Endothelial cell of umbilical vein (primary cell): ENCODE results near the gene SCARF1. TPM values are rescaled to one million over a fixed set of nuclear protein-coding genes. Genes with fewer than 3 reads are reported as not detected.

Experiments used
- BruUV-seq: library from RNA; stranded (reverse); fragments of 400-500 nt; replicated peaks from 2 replicates; lab custom pipeline; 2021; lab: Mats Ljungman, UMichigan
- CTCF ChIA-PET: fragments of 300-600, 350-600 bp; sonication (Branson Sonifier 250); formaldehyde crosslinking; loops from one replicate; lab custom pipeline; 2021; ENCODE audit warnings: antibody characterized with exemption, inconsistent platforms; lab: Charles Lee
- POLR2A ChIA-PET: fragments of 300-600, 350-600 bp; sonication (Branson Sonifier 250); formaldehyde crosslinking; loops from one replicate; lab custom pipeline; 2021; ENCODE audit warnings: antibody characterized with exemption, inconsistent platforms; lab: Charles Lee
- DNase-seq: peaks from one replicate; pipeline ENCODE4 v3.0.0-alpha.2; 2011; ENCODE audit warnings: low read depth, low spot score
- FAIRE-seq: peaks from 2 replicates; lab custom pipeline; 2011; peaks lifted over from hg19 to GRCh38; lab: Jason Lieb, UNC
- H2AFZ ChIP-seq: 2 replicates; pipeline ENCODE4 v1.6.0; 2012; ENCODE audit warnings: low read depth, low read length, control low read depth, inconsistent platforms
- H3K27ac ChIP-seq: 2 replicates; pipeline ENCODE4 v1.5.1; 2011; ENCODE audit warnings: low read depth, mild to moderate bottlenecking, control low read depth, low read length, moderate library complexity; ENCODE audit not compliant: insufficient read depth
- H3K27me3 ChIP-seq, 2 experiments: 2 replicates each; pipeline versions ENCODE4 v1.6.0 to v1.6.1; 2011; ENCODE audit warnings: low read length in 2 of 2, mixed read lengths in 1 of 2; ENCODE audit not compliant: control insufficient read depth in 2 of 2, insufficient read depth in 2 of 2
- H3K36me3 ChIP-seq, 2 experiments: 2 replicates in 1 of 2; 3 replicates in 1 of 2; pipeline ENCODE4 v1.5.1; 2011; ENCODE audit warnings: low read length in 2 of 2, mild to moderate bottlenecking in 1 of 2, moderate library complexity in 1 of 2; ENCODE audit not compliant: control insufficient read depth in 2 of 2, insufficient read depth in 2 of 2; ENCODE audit errors: extremely low read depth in 1 of 2
- H3K4me1 ChIP-seq: 3 replicates; pipeline ENCODE4 v1.5.1; 2011; ENCODE audit warnings: mild to moderate bottlenecking, low read length; ENCODE audit not compliant: control insufficient read depth, insufficient read depth; ENCODE audit errors: extremely low read depth
- H3K4me2 ChIP-seq: 2 replicates; pipeline ENCODE4 v1.6.1; 2011; ENCODE audit warnings: low read length, control low read depth, mixed read lengths; ENCODE audit not compliant: insufficient read depth
- H3K4me3 ChIP-seq, 3 experiments: fragments of 200-600 bp in 1 of 3; sonication (generic), shearing (Covaris generic) in 1 of 3; replicated peaks in 1 of 3; 2 replicates each; pipeline ENCODE4 v1.5.1; 2011 to 2016; ENCODE audit warnings: control low read depth in 3 of 3, low read length in 3 of 3, mild to moderate bottlenecking in 2 of 3, inconsistent platforms in 1 of 3, low read depth in 1 of 3, moderate library complexity in 1 of 3; ENCODE audit not compliant: insufficient read depth in 1 of 3
- H3K79me2 ChIP-seq: 2 replicates; pipeline ENCODE4 v1.6.0; 2012; ENCODE audit warnings: low read length, inconsistent platforms; ENCODE audit not compliant: control insufficient read depth, insufficient read depth
- H3K9ac ChIP-seq: replicated peaks from 2 replicates; pipeline ENCODE3; 2011; ENCODE audit warnings: low read length, control low read depth; ENCODE audit not compliant: insufficient read depth; ENCODE audit errors: extremely low read depth
- H3K9me1 ChIP-seq: replicated peaks from 3 replicates; pipeline ENCODE4 v1.6.0; 2011; ENCODE audit warnings: mild to moderate bottlenecking, low read length; ENCODE audit not compliant: control insufficient read depth, insufficient read depth; ENCODE audit errors: extremely low read depth
- H3K9me3 ChIP-seq: replicated peaks from 2 replicates; pipeline ENCODE4 v1.5.1; 2012; ENCODE audit warnings: low read length, inconsistent platforms; ENCODE audit not compliant: control insufficient read depth, insufficient read depth
- H4K20me1 ChIP-seq: replicated peaks from 2 replicates; pipeline ENCODE3; 2011; ENCODE audit warnings: mild to moderate bottlenecking, low read length; ENCODE audit not compliant: control insufficient read depth, insufficient read depth; ENCODE audit errors: extremely low read depth
- EZH2 ChIP-seq: IDR thresholded peaks from 2 replicates; pipeline ENCODE4 v1.6.1; 2012; ENCODE audit warnings: borderline replicate concordance, low read depth, mild to moderate bottlenecking, moderate library complexity, low read length, inconsistent platforms; ENCODE audit not compliant: severe bottlenecking
- FOS ChIP-seq: IDR thresholded peaks from 2 replicates; pipeline ENCODE4 v1.6.1; 2011; ENCODE audit warnings: mild to moderate bottlenecking, low read length, moderate library complexity, borderline replicate concordance; ENCODE audit not compliant: insufficient read depth
- GATA2 ChIP-seq: IDR thresholded peaks from 2 replicates; pipeline ENCODE4 v1.7.0; 2011; ENCODE audit warnings: low read depth, mild to moderate bottlenecking, moderate library complexity, mixed read lengths, low read length; ENCODE audit not compliant: insufficient read length, insufficient read depth
- JUN ChIP-seq: IDR thresholded peaks from 2 replicates; pipeline ENCODE4 v1.6.1; 2011; ENCODE audit warnings: borderline replicate concordance, low read depth; ENCODE audit not compliant: insufficient read length, insufficient read depth
- MAX ChIP-seq: IDR thresholded peaks from 2 replicates; pipeline ENCODE4 v1.6.1; 2011; ENCODE audit not compliant: insufficient read depth, insufficient read length
- MYC ChIP-seq: IDR thresholded peaks from one replicate; pipeline ENCODE4 v1.6.1; 2011; ENCODE audit warnings: mild to moderate bottlenecking, low read depth, low read length
- POLR2A ChIP-seq: IDR thresholded peaks from 2 replicates; pipeline ENCODE4 v1.6.1; 2012; ENCODE audit warnings: low read depth, mild to moderate bottlenecking, control low read depth, low read length
- POLR2AphosphoS5 ChIP-seq: IDR thresholded peaks from 2 replicates; pipeline ENCODE4 v1.6.1; 2012; ENCODE audit warnings: low read depth, mild to moderate bottlenecking, control low read depth, low read length, moderate library complexity; ENCODE audit not compliant: insufficient read depth
- dilution Hi-C: fragments of 300-500 bp; cut with MboI; formaldehyde crosslinking; loops from one replicate; pipeline ENCODE4 v1.15.0; 2019; ENCODE audit warnings: low sequenced_read_pairs; ENCODE audit not compliant: extremely low pct_ligation_motif_present
- intact Hi-C: fragments of 100-400 bp; cut with micrococcal nuclease; formaldehyde crosslinking; loops from one replicate; pipeline ENCODE4 v1.10.0; 2022
- polyA plus RNA-seq, 4 experiments: library from polyadenylated mRNA; depleted of rRNA in 3 of 4; stranded (reverse) in 3 of 4; unstranded in 1 of 4; fragments of >200 nt; gene quantifications; 2 replicates each; pipeline versions ENCODE4 v1.2.1 to v1.2.3, GENCODE V29; 2011 to 2012; ENCODE audit warnings: missing spikeins in 1 of 4
- total RNA-seq: library from RNA; stranded (reverse); gene quantifications from 2 replicates; pipeline ENCODE4 v1.2.3, GENCODE V29; 2021
- TF ChIP-seq, protein P1 (sequence below), 2 donors: IDR thresholded peaks; 1 replicate in 1 of 2; 2 replicates in 1 of 2; pipeline ENCODE4 v1.5.1; 2011; ENCODE audit warnings: low read length in 2 of 2, mild to moderate bottlenecking in 2 of 2, moderate library complexity in 2 of 2, control low read depth in 1 of 2, inconsistent platforms in 1 of 2, low read depth in 1 of 2; ENCODE audit not compliant: insufficient read depth in 1 of 2; ENCODE audit errors: extremely low read depth in 1 of 2

The SCARF1 gene
- total and polyA plus RNA-seq, 2 donors (not counting 3 experiments of a cell fraction or from before 2014, with no cell fraction given): 52.8 to 93.7 TPM

DNA sequence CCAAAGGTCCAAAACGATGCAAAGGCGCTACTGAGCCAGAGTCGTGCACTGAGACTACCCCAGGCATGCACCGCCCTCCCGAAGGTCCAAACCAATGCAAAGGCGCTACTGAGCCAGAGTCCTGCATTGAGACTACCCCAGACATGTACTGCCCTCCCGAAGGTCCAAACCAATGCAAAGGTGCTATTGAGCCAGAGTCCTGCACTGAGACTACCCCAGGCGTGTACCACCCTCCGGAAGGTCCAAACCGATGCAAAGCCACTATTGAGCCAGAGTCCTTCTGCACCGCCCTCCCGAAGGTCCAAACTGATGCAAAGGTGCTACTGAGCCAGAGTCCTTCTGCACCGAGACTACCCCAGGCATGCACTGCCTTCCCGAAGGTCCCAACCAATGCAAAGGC, 44.0 kb downstream of the SCARF1 start:
- CTCF ChIA-PET: no interaction called here
- Histone ChIP-seq H3K9ac (no peak overlapping the region), H3K4me1 (no peaks in the 10 kb centered on the region), H2AFZ (no peak overlapping the region), H3K9me3 (no peaks in the 10 kb centered on the region), H3K9me1 (no peaks in the 10 kb centered on the region), H3K79me2 (no peaks in the 10 kb centered on the region), H4K20me1 (no peaks in the 10 kb centered on the region), H3K36me3 (no peaks in the 10 kb centered on the region), H3K27me3 (no peaks in the 10 kb centered on the region), H3K4me2 (no peak overlapping the region), H3K27ac (no peak overlapping the region), H3K4me3 (no peak overlapping the region)
- dilution Hi-C loops (no loop called here), intact Hi-C loops (no loop called here)
- BruUV-seq: no TSS peak
- FAIRE-seq (no peak), DNase-seq (no peak)
- TF ChIP-seq POLR2AphosphoS5: no peak
- no peak for TF ChIP-seq GATA2
- no peak for TF ChIP-seq JUN
- TF ChIP-seq EZH2: no peak
- TF ChIP-seq MAX: no peak
- TF ChIP-seq FOS: no peak
- TF ChIP-seq, protein P1, sequence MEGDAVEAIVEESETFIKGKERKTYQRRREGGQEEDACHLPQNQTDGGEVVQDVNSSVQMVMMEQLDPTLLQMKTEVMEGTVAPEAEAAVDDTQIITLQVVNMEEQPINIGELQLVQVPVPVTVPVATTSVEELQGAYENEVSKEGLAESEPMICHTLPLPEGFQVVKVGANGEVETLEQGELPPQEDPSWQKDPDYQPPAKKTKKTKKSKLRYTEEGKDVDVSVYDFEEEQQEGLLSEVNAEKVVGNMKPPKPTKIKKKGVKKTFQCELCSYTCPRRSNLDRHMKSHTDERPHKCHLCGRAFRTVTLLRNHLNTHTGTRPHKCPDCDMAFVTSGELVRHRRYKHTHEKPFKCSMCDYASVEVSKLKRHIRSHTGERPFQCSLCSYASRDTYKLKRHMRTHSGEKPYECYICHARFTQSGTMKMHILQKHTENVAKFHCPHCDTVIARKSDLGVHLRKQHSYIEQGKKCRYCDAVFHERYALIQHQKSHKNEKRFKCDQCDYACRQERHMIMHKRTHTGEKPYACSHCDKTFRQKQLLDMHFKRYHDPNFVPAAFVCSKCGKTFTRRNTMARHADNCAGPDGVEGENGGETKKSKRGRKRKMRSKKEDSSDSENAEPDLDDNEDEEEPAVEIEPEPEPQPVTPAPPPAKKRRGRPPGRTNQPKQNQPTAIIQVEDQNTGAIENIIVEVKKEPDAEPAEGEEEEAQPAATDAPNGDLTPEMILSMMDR (IDR thresholded peaks at IDR 0.05; ENCODE audit: extremely low read depth in 1 of 2, insufficient read depth in 1 of 2, low read depth in 1 of 2, low read length in 2 of 2): no peak
- no peak for TF ChIP-seq MYC
- no peak for TF ChIP-seq POLR2A
- POLR2A ChIA-PET: no interaction called here
